Measurements from ENCODE around the gene PPFIA3. TPM values are rescaled to one million over a fixed set of nuclear protein-coding genes. Genes with fewer than 3 reads are reported as not detected.

The PPFIA3 gene
- total RNA-seq, 1 experiment from 2014 or later = 28.1 TPM

DNA sequence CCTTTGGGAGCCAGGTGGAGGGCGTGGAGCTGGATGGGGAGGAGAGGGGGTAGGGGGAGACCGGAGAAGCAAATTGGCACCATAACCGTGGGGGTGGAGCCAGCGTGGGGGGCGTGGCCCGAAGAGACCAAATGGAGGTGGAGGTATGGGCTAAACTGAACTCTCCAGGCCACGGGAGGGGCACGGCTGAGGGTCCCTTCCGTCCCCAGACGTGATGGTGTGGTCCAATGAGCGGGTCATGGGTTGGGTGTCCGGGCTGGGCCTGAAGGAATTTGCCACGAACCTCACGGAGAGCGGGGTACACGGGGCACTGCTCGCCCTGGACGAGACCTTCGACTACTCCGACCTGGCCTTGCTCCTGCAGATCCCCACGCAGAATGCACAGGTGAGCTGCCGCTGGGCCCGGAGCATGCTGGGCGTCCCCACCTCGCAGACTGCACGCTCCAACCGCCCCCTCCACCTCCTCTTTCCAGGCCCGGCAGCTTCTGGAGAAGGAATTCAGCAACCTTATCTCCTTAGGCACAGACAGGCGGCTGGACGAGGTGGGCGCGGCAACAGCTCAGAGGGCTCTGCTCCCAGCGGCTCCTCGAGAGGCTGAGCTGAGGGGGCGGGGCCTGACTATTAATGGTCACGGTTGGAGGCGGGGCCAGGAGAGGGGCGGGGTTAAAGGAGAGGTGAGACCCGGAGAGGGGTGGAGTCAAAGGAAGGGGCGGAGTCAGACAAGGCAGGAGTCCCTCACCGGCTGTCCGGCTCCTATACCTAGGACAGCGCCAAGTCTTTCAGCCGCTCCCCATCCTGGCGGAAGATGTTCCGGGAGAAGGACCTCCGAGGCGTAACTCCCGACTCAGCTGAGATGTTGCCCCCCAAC is 29.7 kb downstream of the PPFIA3 start (continued):
- TF ChIP-seq, protein P1, sequence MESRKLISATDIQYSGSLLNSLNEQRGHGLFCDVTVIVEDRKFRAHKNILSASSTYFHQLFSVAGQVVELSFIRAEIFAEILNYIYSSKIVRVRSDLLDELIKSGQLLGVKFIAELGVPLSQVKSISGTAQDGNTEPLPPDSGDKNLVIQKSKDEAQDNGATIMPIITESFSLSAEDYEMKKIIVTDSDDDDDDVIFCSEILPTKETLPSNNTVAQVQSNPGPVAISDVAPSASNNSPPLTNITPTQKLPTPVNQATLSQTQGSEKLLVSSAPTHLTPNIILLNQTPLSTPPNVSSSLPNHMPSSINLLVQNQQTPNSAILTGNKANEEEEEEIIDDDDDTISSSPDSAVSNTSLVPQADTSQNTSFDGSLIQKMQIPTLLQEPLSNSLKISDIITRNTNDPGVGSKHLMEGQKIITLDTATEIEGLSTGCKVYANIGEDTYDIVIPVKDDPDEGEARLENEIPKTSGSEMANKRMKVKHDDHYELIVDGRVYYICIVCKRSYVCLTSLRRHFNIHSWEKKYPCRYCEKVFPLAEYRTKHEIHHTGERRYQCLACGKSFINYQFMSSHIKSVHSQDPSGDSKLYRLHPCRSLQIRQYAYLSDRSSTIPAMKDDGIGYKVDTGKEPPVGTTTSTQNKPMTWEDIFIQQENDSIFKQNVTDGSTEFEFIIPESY (IDR thresholded peaks at IDR 0.05; ENCODE audit: extremely low read depth, insufficient replicate concordance, low read length) = no peak
- TF ChIP-seq RAD21 (IDR thresholded peaks at IDR 0.05; ENCODE audit: low read depth) (no peak), ZNF274 (IDR thresholded peaks at IDR 0.05; ENCODE audit: low read depth, low read length) (no peak)

- POLR2A ChIA-PET = interaction anchor here (0.8 to 2.3 kb wide), 7 partner anchors 11 to 59 kb away, joined by 3 to 8 read pairs (median 5); partner anchors contain the start of gene LIN7B
- H4K20me1 ChIP-seq (ENCODE audit: insufficient read depth) = no peaks in the 10 kb centered on the region
- H3K9ac ChIP-seq (ENCODE audit: low read length) = peak overlapping the region; percentile 98
- CTCF ChIA-PET = interaction anchor here (1.3 to 3.0 kb wide), 3 partner anchors 14 to 52 kb away, joined by 5 to 17 read pairs (median 10); no protein-coding TSS in a partner anchor
- H3K27me3 ChIP-seq (ENCODE audit: insufficient read depth, low read length) = no peaks in the 10 kb centered on the region
- RAD21 ChIA-PET (ENCODE audit: low non-redundant PET in 1 of 2, low total read pairs in 2 of 2, uncharacterized antibody in 2 of 2, unreplicated experiment in 2 of 2) = interaction anchor here (0.9 to 1.0 kb wide), 2 partner anchors 52 to 59 kb away, joined by 3 read pairs; no protein-coding TSS in a partner anchor
- no peaks in the 10 kb centered on the region for H3K9me2 ChIP-seq (ENCODE audit: insufficient read depth)
- H3K79me2 ChIP-seq (ENCODE audit: insufficient read depth, low read length) = no peaks in the 10 kb centered on the region
- ATAC-seq = peak; percentile 15
- BruUV-seq (replicated peaks) = no TSS peak
- H3K4me1 ChIP-seq (ENCODE audit: control insufficient read depth in 1 of 2, insufficient read depth in 2 of 2, low read length in 2 of 2) = peaks cover 25 to 57% of the 10 kb centered on the region in 2 experiments
- no peaks in the 10 kb centered on the region for H3K9me3 ChIP-seq (ENCODE audit: control insufficient read depth in 1 of 2, insufficient read depth in 1 of 2, low read depth in 1 of 2, low read length in 2 of 2)
- H3K36me3 ChIP-seq (ENCODE audit: control insufficient read depth in 1 of 2, insufficient read depth in 2 of 2, low read length in 2 of 2) = no peaks in the 10 kb centered on the region
- H3K27ac ChIP-seq (ENCODE audit: low read depth, low read length) = peak overlapping the region; percentile 94
- no peak overlapping the region for H2AFZ ChIP-seq (ENCODE audit: low read depth, low read length, poor library complexity, severe bottlenecking)
- peak; percentile 85 for DNase-seq (ENCODE audit: low read depth, low spot score)
- peak overlapping the region; percentile 90 to 95 for H3K4me3 ChIP-seq (replicated peaks in 1 of 2; ENCODE audit: low read depth in 1 of 2, low read length in 2 of 2)
- intact Hi-C loops (cut with micrococcal nuclease) = loop anchor here (1.0 kb wide), 1 partner anchor 52 kb away; no protein-coding TSS in a partner anchor
- peak overlapping the region; percentile 99 for H3K4me2 ChIP-seq (ENCODE audit: low read length)
- TF ChIP-seq, protein P2, sequence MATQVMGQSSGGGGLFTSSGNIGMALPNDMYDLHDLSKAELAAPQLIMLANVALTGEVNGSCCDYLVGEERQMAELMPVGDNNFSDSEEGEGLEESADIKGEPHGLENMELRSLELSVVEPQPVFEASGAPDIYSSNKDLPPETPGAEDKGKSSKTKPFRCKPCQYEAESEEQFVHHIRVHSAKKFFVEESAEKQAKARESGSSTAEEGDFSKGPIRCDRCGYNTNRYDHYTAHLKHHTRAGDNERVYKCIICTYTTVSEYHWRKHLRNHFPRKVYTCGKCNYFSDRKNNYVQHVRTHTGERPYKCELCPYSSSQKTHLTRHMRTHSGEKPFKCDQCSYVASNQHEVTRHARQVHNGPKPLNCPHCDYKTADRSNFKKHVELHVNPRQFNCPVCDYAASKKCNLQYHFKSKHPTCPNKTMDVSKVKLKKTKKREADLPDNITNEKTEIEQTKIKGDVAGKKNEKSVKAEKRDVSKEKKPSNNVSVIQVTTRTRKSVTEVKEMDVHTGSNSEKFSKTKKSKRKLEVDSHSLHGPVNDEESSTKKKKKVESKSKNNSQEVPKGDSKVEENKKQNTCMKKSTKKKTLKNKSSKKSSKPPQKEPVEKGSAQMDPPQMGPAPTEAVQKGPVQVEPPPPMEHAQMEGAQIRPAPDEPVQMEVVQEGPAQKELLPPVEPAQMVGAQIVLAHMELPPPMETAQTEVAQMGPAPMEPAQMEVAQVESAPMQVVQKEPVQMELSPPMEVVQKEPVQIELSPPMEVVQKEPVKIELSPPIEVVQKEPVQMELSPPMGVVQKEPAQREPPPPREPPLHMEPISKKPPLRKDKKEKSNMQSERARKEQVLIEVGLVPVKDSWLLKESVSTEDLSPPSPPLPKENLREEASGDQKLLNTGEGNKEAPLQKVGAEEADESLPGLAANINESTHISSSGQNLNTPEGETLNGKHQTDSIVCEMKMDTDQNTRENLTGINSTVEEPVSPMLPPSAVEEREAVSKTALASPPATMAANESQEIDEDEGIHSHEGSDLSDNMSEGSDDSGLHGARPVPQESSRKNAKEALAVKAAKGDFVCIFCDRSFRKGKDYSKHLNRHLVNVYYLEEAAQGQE (IDR thresholded peaks at IDR 0.05; ENCODE audit: low read depth) = no peak
- TF ChIP-seq RAD21 (IDR thresholded peaks at IDR 0.05; ENCODE audit: low read depth) (no peak), ATF3 (IDR thresholded peaks at IDR 0.05) (no peak), ZFX (IDR thresholded peaks at IDR 0.05) (no peak), ZNF274 (IDR thresholded peaks at IDR 0.05; ENCODE audit: low read depth, low read length) (no peak), FOSL1 (IDR thresholded peaks at IDR 0.05; ENCODE audit: low read depth) (no peak), EGR1 (IDR thresholded peaks at IDR 0.05; ENCODE audit: low read depth) (no peak), CEBPB (IDR thresholded peaks at IDR 0.05; ENCODE audit: low read depth) (no peak), SRF (IDR thresholded peaks at IDR 0.05; ENCODE audit: low read depth) (no peak), EZH2 (IDR thresholded peaks at IDR 0.05) (no peak), YY1 (IDR thresholded peaks at IDR 0.05; ENCODE audit: extremely low read depth, insufficient replicate concordance, low read depth, low read length) (no peak), CTCF (IDR thresholded peaks at IDR 0.05 in 2 of 3, conservative IDR thresholded peaks at IDR 0.05 in 1 of 3; ENCODE audit: borderline replicate concordance in 1 of 3, insufficient read depth in 1 of 3, low read depth in 2 of 3, low read length in 2 of 3) (no peak), POLR2AphosphoS5 (IDR thresholded peaks at IDR 0.05; ENCODE audit: low read depth, low read length) (no peak)
These were observed 30.3 kb downstream of the PPFIA3 start for GRCh38 chr19:49149652-49150105.
